Gastroesophageal sphincter (tissue), 4 donors: Measurements from ENCODE around the gene PEX1. TPM values are rescaled to one million over a fixed set of nuclear protein-coding genes. Genes with fewer than 3 reads are reported as not detected.

Experiments
- ATAC-seq: fragments of 150-250 bp; one replicate; pipeline ENCODE4 v1.9.1; 2016; ENCODE audit warnings: mild to moderate bottlenecking, moderate library complexity
- H3K27ac ChIP-seq, 4 donors: fragments of 200-600 bp; sonication (generic) in 3 of 4; 1 replicate in 3 of 4; 2 replicates in 1 of 4; pipeline ENCODE4 v1.5.1; 2016 to 2019
- H3K27me3 ChIP-seq: fragments of 200-600 bp; sonication (generic); one replicate; pipeline ENCODE4 v1.5.1; 2019
- H3K36me3 ChIP-seq, 2 donors: fragments of 200-600 bp; sonication (generic); one replicate each; pipeline ENCODE4 v1.5.1; 2019; ENCODE audit warnings: control low read depth in 1 of 2
- H3K4me1 ChIP-seq, 3 donors: fragments of 200-600 bp; sonication (generic); 1 replicate in 2 of 3; 2 replicates in 1 of 3; pipeline ENCODE4 v1.5.1; 2016 to 2019; ENCODE audit warnings: control low read depth in 2 of 3
- H3K4me3 ChIP-seq, 2 donors: fragments of 200-600 bp; sonication (generic); one replicate each; pipeline ENCODE4 v1.5.1; 2019; ENCODE audit warnings: mild to moderate bottlenecking in 1 of 2, moderate library complexity in 1 of 2
- H3K9me3 ChIP-seq, 3 donors: fragments of 200-600 bp; sonication (generic); one replicate each; pipeline ENCODE4 v1.5.1; 2017 to 2019; ENCODE audit warnings: control low read depth in 2 of 3
- EP300 ChIP-seq: sonication (generic); formaldehyde crosslinking; IDR thresholded peaks from one replicate; pipeline ENCODE4 v1.6.1; 2017; ENCODE audit warnings: antibody characterized with exemption, mild to moderate bottlenecking
- POLR2A ChIP-seq, 2 donors: fragments of 450-650 bp; IDR thresholded peaks; one replicate each; pipeline ENCODE4 v1.6.1; 2017; ENCODE audit warnings: antibody characterized with exemption in 2 of 2, mild to moderate bottlenecking in 2 of 2, moderate library complexity in 1 of 2
- POLR2AphosphoS5 ChIP-seq: sonication (generic); formaldehyde crosslinking; IDR thresholded peaks from one replicate; pipeline ENCODE4 v1.6.1; 2017; ENCODE audit warnings: antibody characterized with exemption
- WGBS, 2 donors: methylation state at CpG; one replicate each; pipeline ENCODE4 v1.1.5; 2018; ENCODE audit warnings: low coverage in 1 of 2; 5-methylcytosine and 5-hydroxymethylcytosine counted together
- total RNA-seq, 4 donors: library from RNA; depleted of rRNA; stranded (reverse); fragments of >200 nt; gene quantifications; one replicate each; pipeline ENCODE4 v1.1.0, GENCODE V29; 2016
- TF ChIP-seq, protein P1 (sequence below), 4 experiments: fragments of 200-600 bp in 2 of 4; fragments of 450-650 bp in 2 of 4; sonication (generic) in 1 of 4; IDR thresholded peaks; one replicate each; pipeline ENCODE4 v1.5.1; 2017 to 2019; ENCODE audit warnings: antibody characterized with exemption in 4 of 4, mild to moderate bottlenecking in 2 of 4, moderate library complexity in 2 of 4

Gene PEX1
- total RNA-seq, 4 donors from 2014 or later, result 12.7 to 46.4 (median 18.2) TPM

DNA sequence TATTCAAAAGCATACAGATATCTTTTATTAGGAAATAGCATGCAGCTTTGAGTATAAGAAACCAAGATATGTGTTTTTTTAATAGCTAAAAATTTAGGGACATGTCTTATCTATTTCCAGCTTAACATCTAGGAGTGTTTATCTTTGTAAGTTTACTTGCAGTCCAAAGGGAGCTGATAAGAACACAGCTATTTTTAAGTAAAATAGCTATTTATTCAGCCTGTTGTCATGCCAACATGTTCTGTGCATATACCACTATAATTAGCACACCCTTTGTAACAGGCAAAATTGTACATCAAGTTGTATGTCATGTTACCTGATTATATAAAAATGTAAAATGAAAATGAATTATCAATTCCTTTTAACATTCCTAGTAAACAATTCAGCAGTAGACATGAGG, 32.3 kb upstream of the PEX1 start:
- Histone ChIP-seq H3K4me1 (no peaks in the 10 kb centered on the region), H3K36me3 (peaks cover under 1 to 65% of the 10 kb centered on the region in 2 donors), H3K27me3 (no peaks in the 10 kb centered on the region), H3K27ac (no peak overlapping the region), H3K4me3 (no peak overlapping the region), H3K9me3 (no peaks in the 10 kb centered on the region)
- TF ChIP-seq, protein P1, sequence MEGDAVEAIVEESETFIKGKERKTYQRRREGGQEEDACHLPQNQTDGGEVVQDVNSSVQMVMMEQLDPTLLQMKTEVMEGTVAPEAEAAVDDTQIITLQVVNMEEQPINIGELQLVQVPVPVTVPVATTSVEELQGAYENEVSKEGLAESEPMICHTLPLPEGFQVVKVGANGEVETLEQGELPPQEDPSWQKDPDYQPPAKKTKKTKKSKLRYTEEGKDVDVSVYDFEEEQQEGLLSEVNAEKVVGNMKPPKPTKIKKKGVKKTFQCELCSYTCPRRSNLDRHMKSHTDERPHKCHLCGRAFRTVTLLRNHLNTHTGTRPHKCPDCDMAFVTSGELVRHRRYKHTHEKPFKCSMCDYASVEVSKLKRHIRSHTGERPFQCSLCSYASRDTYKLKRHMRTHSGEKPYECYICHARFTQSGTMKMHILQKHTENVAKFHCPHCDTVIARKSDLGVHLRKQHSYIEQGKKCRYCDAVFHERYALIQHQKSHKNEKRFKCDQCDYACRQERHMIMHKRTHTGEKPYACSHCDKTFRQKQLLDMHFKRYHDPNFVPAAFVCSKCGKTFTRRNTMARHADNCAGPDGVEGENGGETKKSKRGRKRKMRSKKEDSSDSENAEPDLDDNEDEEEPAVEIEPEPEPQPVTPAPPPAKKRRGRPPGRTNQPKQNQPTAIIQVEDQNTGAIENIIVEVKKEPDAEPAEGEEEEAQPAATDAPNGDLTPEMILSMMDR (IDR thresholded peaks at IDR 0.05), result no peak
- TF ChIP-seq EP300 (no peak), POLR2AphosphoS5 (no peak), POLR2A (IDR thresholded peaks at IDR 0.05) (no peak)
- ATAC-seq, result no peak

DNA sequence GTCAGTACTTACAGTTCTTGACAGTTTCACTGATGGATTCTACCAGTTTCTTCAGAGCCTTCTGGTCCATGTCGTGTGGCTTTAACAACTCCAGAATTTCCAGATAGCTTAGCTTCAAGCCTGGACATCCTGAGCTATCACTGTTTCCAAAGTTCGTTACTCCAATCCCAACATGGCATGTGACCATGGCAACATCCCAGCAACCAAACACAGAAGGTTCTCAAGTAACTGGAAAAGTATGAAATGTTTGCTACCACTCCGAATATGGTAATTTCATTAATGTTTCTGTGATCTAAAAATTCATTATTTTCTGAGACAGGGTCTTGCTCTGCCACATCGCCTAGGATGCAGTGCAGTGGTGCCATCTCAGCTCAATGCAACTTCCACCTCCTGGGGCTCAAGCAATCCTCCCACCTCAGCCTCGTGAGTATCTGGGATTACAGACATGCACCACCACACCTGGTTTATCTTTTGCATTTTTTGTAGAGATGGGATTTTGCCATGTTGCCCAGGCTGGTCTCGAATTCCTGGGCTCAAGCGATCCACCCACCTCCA, 29.6 kb upstream of the PEX1 start:
- H3K36me3 ChIP-seq, result peaks cover 0 to 38% of the 10 kb centered on the region in 2 donors
- H3K4me3 ChIP-seq, result no peak overlapping the region
- H3K27ac ChIP-seq, result no peak overlapping the region
- H3K4me1 ChIP-seq, result no peaks in the 10 kb centered on the region
- no peak for TF ChIP-seq POLR2A (IDR thresholded peaks at IDR 0.05)
- TF ChIP-seq EP300, result no peak
- TF ChIP-seq POLR2AphosphoS5, result no peak
- TF ChIP-seq, protein P1 (IDR thresholded peaks at IDR 0.05), result no peak
- ATAC-seq, result no peak
- no peaks in the 10 kb centered on the region for H3K9me3 ChIP-seq
- no peaks in the 10 kb centered on the region for H3K27me3 ChIP-seq
- WGBS, 2 donors, result 74 to 76% methylated on average over 4 to 7 of the region's 7 CpGs

DNA sequence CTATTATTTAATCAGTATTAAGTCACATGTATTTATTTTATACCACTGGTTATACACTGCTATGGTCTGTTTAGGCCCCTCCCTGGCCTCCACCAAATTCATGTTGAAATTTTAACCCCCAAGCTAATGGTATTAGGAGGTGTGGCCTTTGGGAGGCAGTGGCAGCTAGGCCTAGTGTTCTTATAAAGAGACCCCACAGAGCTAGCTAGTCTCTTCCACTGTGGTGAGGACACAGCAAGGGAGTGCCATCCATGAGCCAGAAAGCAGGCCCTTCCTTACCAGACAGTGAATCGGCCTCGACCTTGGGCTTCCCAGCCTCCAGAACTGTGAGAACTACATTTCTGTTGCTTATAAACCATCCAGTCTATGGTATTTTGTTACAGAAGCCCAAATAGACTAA, 28.9 kb upstream of the PEX1 start:
- Histone ChIP-seq H3K36me3 (peaks cover 0 to 31% of the 10 kb centered on the region in 2 donors), H3K27ac (no peak overlapping the region), H3K27me3 (no peaks in the 10 kb centered on the region), H3K4me3 (no peak overlapping the region), H3K4me1 (no peaks in the 10 kb centered on the region), H3K9me3 (no peaks in the 10 kb centered on the region)
- 100% methylated on average over 2 of the region's 2 CpGs; no CpG with 5 or more reads in 1 of the 2 donors for WGBS, 2 donors
- ATAC-seq, result no peak
- TF ChIP-seq EP300 (no peak), POLR2AphosphoS5 (no peak), POLR2A (IDR thresholded peaks at IDR 0.05) (no peak)
- TF ChIP-seq, protein P1 (IDR thresholded peaks at IDR 0.05), result no peak

DNA sequence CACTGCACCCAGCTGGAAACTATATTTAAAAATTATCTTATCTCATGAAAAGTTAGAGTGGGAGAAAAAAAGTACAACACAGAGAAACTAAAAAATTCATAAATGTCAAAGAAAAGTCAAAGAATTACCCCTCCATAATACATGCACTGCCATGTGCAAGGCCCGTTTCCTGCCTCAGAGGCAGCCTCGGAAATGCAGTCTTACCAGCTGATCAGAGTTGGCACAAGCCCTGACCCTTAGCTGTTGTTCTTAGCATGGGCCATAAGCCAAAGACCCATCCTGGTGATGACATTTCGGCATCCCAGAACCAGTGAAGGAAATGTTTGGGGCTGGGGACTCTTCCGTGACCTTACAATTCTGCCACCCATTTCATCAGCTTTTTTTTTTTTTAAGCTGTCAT, 21.9 kb upstream of the PEX1 start:
- Histone ChIP-seq H3K4me1 (no peaks in the 10 kb centered on the region), H3K36me3 (no peaks in the 10 kb centered on the region), H3K4me3 (no peak overlapping the region), H3K9me3 (no peaks in the 10 kb centered on the region), H3K27me3 (peaks cover 5% of the 10 kb centered on the region), H3K27ac (no peak overlapping the region)
- ATAC-seq, result no peak
- TF ChIP-seq, protein P1 (IDR thresholded peaks at IDR 0.05), result no peak
- no peak for TF ChIP-seq EP300
- TF ChIP-seq POLR2A (IDR thresholded peaks at IDR 0.05), result no peak
- no peak for TF ChIP-seq POLR2AphosphoS5
- WGBS, 2 donors, result 68 to 72% methylated on average over 3 to 4 of the region's 4 CpGs

DNA sequence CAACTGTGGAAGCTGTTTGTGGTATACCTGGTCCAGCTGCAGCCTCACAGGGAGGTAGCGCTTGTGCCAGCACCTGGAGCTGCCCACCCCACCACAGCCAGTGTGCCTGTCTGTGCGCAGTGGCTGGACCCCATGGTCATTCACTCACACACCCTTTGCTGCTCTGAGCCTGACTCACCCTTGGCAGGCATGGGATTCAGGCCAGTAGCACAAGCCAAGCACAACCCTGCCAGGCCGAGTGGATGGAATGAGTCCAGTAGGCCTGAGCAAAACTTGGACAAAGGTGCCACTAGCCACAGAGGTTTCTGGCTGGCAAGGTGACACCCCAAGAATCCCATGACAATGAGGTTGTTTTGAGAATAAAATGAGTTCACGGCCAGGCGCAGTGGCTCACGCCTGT, 19.3 kb upstream of the PEX1 start:
- Histone ChIP-seq H3K4me3 (no peak overlapping the region), H3K27ac (no peak overlapping the region), H3K27me3 (peaks cover 5% of the 10 kb centered on the region), H3K9me3 (no peaks in the 10 kb centered on the region), H3K4me1 (no peaks in the 10 kb centered on the region), H3K36me3 (no peaks in the 10 kb centered on the region)
- WGBS, 2 donors, result 93% methylated on average over 3 of the region's 6 CpGs; no CpG with 5 or more reads in 1 of the 2 donors
- no peak for ATAC-seq
- TF ChIP-seq POLR2A (IDR thresholded peaks at IDR 0.05) (no peak), EP300 (no peak), POLR2AphosphoS5 (no peak)
- TF ChIP-seq, protein P1 (IDR thresholded peaks at IDR 0.05), result no peak
